Panc1 (cell line): ENCODE results near the gene ESR1. TPM values are rescaled to one million over a fixed set of nuclear protein-coding genes. Genes with fewer than 3 reads are reported as not detected.

Experiments
- ATAC-seq: fragments of 200-7000 bp; cut with Tn5 transposase; 2 replicates; pipeline ENCODE4 v1.9.1; 2020; ENCODE audit warnings: mild to moderate bottlenecking, moderate library complexity
- BruUV-seq: library from RNA; stranded (reverse); fragments of 400-500 nt; replicated peaks from 2 replicates; lab custom pipeline; 2021; lab: Mats Ljungman, UMichigan
- CTCF ChIA-PET: fragments of 300-600 bp; sonication (Branson Sonifier 250); formaldehyde crosslinking; loops from one replicate; lab custom pipeline; 2022; ENCODE audit warnings: antibody characterized with exemption; lab: Charles Lee
- POLR2A ChIA-PET: fragments of 300-600 bp; sonication (Branson Sonifier 250); formaldehyde crosslinking; loops from one replicate; lab custom pipeline; 2022; ENCODE audit warnings: antibody characterized with exemption; lab: Charles Lee
- DNase-seq: peaks from one replicate; pipeline ENCODE4 v3.0.0-alpha.2; 2010; ENCODE audit warnings: low read depth, low spot score
- H3K27ac ChIP-seq: 2 replicates; pipeline ENCODE4 v1.5.1; 2011; ENCODE audit warnings: mild to moderate bottlenecking, low read length, inconsistent platforms
- H3K27me3 ChIP-seq: fragments of 200-500 bp; sonication (Bioruptor generic); 2 replicates; pipeline ENCODE4 v1.6.0; 2014; ENCODE audit warnings: low read length, inconsistent platforms; ENCODE audit not compliant: control insufficient read depth, insufficient read depth
- H3K36me3 ChIP-seq: fragments of 200-500 bp; sonication (Bioruptor generic); 2 replicates; pipeline ENCODE4 v1.5.1; 2014; ENCODE audit warnings: inconsistent platforms, mild to moderate bottlenecking, low read length, moderate library complexity; ENCODE audit not compliant: control insufficient read depth, insufficient read depth
- H3K4me1 ChIP-seq: 2 replicates; pipeline ENCODE4 v1.5.1; 2011; ENCODE audit warnings: inconsistent platforms, mild to moderate bottlenecking, low read length, moderate library complexity; ENCODE audit not compliant: control insufficient read depth, insufficient read depth
- H3K4me3 ChIP-seq, 2 experiments: 2 replicates each; pipeline ENCODE4 v1.5.1; 2011 to 2012; ENCODE audit warnings: low read depth in 2 of 2, low read length in 2 of 2, mild to moderate bottlenecking in 2 of 2, inconsistent platforms in 1 of 2, moderate library complexity in 1 of 2
- H3K9me3 ChIP-seq: fragments of 200-500 bp; sonication (Bioruptor generic); 2 replicates; pipeline ENCODE4 v1.5.1; 2014; ENCODE audit warnings: low read depth, mild to moderate bottlenecking, inconsistent platforms, low read length, moderate library complexity; ENCODE audit not compliant: control insufficient read depth, insufficient read depth
- POLR2AphosphoS5 ChIP-seq: IDR thresholded peaks from 2 replicates; pipeline ENCODE4 v1.6.1; 2012; ENCODE audit warnings: mild to moderate bottlenecking, low read depth, low read length, moderate library complexity
- SIN3A ChIP-seq: IDR thresholded peaks from 2 replicates; pipeline ENCODE4 v1.6.1; 2012; ENCODE audit warnings: low read depth, mild to moderate bottlenecking, low read length, moderate library complexity, borderline replicate concordance; ENCODE audit not compliant: insufficient read depth
- TCF7L2 ChIP-seq: IDR thresholded peaks from 2 replicates; pipeline ENCODE4 v1.6.1; 2011; ENCODE audit warnings: mild to moderate bottlenecking, low read depth, low read length, inconsistent platforms
- in situ Hi-C: cut with HindIII; loops from 2 replicates; pipeline ENCODE4 v1.10.0; 2016; ENCODE audit warnings: low sequenced_read_pairs, low pct_unique_long_range_greater_than_20kb
- intact Hi-C: fragments of 100-400 bp; cut with micrococcal nuclease; formaldehyde crosslinking; loops from one replicate; pipeline ENCODE4 v1.10.0; 2022; ENCODE audit not compliant: unreplicated experiment
- total RNA-seq: library from RNA; stranded (reverse); gene quantifications from one replicate; pipeline ENCODE4 v1.2.1, GENCODE V29; 2021; ENCODE audit not compliant: unreplicated experiment
- TF ChIP-seq, protein P1 (sequence below), 2 experiments: IDR thresholded peaks; 2 replicates each; pipeline ENCODE4 v1.6.1; 2011 to 2012; ENCODE audit warnings: low read depth in 2 of 2, control low read depth in 1 of 2, low read length in 1 of 2, mild to moderate bottlenecking in 1 of 2, moderate library complexity in 1 of 2; ENCODE audit not compliant: insufficient read depth in 1 of 2
- TF ChIP-seq, protein P2 (sequence below): fragments of 450-650 bp; IDR thresholded peaks from 2 replicates; pipeline ENCODE4 v1.5.1; 2017; ENCODE audit warnings: mild to moderate bottlenecking

ESR1 gene
- total RNA-seq, 1 experiment from 2014 or later = 0.03 TPM

DNA sequence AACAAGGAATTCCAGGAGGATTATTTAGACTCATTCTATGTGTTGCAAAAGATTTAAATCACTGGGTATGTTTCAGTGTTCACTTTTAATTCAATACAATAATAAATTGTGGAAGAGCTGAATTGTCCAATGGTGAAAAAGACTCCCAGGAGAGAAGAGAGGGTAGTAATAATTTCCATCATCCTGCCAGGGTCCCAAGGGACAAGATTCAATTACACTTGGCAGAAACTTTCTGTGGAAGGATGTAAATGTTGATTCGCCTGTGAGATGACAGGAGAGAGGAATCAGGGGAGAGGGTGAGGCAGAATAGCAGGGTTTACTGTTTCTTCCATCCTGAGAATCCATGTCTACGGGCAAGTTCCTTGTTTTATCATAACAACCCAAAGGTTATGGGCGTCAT lies 342.7 kb downstream of the ESR1 start:
- Histone ChIP-seq H3K4me3 (no peak overlapping the region), H3K36me3 (no peaks in the 10 kb centered on the region), H3K27ac (no peak overlapping the region), H3K4me1 (no peaks in the 10 kb centered on the region), H3K27me3 (no peaks in the 10 kb centered on the region), H3K9me3 (no peaks in the 10 kb centered on the region)
- TF ChIP-seq, protein P1, sequence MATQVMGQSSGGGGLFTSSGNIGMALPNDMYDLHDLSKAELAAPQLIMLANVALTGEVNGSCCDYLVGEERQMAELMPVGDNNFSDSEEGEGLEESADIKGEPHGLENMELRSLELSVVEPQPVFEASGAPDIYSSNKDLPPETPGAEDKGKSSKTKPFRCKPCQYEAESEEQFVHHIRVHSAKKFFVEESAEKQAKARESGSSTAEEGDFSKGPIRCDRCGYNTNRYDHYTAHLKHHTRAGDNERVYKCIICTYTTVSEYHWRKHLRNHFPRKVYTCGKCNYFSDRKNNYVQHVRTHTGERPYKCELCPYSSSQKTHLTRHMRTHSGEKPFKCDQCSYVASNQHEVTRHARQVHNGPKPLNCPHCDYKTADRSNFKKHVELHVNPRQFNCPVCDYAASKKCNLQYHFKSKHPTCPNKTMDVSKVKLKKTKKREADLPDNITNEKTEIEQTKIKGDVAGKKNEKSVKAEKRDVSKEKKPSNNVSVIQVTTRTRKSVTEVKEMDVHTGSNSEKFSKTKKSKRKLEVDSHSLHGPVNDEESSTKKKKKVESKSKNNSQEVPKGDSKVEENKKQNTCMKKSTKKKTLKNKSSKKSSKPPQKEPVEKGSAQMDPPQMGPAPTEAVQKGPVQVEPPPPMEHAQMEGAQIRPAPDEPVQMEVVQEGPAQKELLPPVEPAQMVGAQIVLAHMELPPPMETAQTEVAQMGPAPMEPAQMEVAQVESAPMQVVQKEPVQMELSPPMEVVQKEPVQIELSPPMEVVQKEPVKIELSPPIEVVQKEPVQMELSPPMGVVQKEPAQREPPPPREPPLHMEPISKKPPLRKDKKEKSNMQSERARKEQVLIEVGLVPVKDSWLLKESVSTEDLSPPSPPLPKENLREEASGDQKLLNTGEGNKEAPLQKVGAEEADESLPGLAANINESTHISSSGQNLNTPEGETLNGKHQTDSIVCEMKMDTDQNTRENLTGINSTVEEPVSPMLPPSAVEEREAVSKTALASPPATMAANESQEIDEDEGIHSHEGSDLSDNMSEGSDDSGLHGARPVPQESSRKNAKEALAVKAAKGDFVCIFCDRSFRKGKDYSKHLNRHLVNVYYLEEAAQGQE (IDR thresholded peaks at IDR 0.05; ENCODE audit: insufficient read depth in 1 of 2, low read depth in 2 of 2, low read length in 1 of 2) = no peak
- TF ChIP-seq TCF7L2 (no peak), POLR2AphosphoS5 (no peak), SIN3A (no peak)
- TF ChIP-seq, protein P2, sequence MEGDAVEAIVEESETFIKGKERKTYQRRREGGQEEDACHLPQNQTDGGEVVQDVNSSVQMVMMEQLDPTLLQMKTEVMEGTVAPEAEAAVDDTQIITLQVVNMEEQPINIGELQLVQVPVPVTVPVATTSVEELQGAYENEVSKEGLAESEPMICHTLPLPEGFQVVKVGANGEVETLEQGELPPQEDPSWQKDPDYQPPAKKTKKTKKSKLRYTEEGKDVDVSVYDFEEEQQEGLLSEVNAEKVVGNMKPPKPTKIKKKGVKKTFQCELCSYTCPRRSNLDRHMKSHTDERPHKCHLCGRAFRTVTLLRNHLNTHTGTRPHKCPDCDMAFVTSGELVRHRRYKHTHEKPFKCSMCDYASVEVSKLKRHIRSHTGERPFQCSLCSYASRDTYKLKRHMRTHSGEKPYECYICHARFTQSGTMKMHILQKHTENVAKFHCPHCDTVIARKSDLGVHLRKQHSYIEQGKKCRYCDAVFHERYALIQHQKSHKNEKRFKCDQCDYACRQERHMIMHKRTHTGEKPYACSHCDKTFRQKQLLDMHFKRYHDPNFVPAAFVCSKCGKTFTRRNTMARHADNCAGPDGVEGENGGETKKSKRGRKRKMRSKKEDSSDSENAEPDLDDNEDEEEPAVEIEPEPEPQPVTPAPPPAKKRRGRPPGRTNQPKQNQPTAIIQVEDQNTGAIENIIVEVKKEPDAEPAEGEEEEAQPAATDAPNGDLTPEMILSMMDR = no peak
- intact Hi-C loops = no loop called here
- no TSS peak for BruUV-seq
- POLR2A ChIA-PET = no interaction called here
- DNase-seq (no peak), ATAC-seq (no peak)
- in situ Hi-C loops = no loop called here
- CTCF ChIA-PET = no interaction called here

DNA sequence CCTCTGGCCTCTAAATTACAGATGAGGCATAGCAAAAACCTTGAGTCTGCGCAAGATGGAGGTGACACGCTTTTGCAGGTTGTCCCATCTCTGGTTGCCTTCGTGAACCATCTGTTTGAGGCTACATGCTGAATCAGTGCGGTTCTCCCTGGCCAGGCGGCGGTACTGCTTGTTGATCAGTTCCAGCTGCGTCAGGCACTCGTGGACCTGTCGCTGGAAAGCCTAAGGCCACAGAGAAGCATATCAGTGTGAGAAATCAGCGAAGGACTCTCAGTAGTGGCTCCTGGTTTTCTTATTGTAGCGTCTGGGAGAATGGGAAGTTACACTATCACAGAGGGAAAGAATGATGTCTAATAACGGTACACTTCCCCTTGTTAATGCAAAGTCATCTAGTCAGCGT lies 344.4 kb downstream of the ESR1 start:
- in situ Hi-C loops = no loop called here
- POLR2A ChIA-PET = no interaction called here

More for the DNA sequence above, 344.4 kb downstream of the ESR1 start:
- Histone ChIP-seq H3K9me3 (no peaks in the 10 kb centered on the region), H3K36me3 (no peaks in the 10 kb centered on the region), H3K27me3 (no peaks in the 10 kb centered on the region), H3K4me1 (no peaks in the 10 kb centered on the region), H3K27ac (no peak overlapping the region), H3K4me3 (no peak overlapping the region)
- CTCF ChIA-PET = no interaction called here
- DNase-seq (no peak), ATAC-seq (no peak)
- no TSS peak for BruUV-seq
- intact Hi-C loops = no loop called here
- TF ChIP-seq, protein P2 = no peak
- TF ChIP-seq SIN3A = no peak
- TF ChIP-seq POLR2AphosphoS5 = no peak
- TF ChIP-seq, protein P1 (IDR thresholded peaks at IDR 0.05; ENCODE audit: insufficient read depth in 1 of 2, low read depth in 2 of 2, low read length in 1 of 2) = no peak
- no peak for TF ChIP-seq TCF7L2
